PC-3 (cell line): ENCODE measurements around the gene COL10A1.

Experiments
- EZH2 ChIP-seq: fragments of 300-600 bp; sonication (generic); IDR thresholded peaks from one replicate; pipeline ENCODE4 v1.6.1; 2017; ENCODE audit warnings: antibody characterized with exemption, mild to moderate bottlenecking, low read length; ENCODE audit not compliant: unreplicated experiment
- TF ChIP-seq, protein P1 (sequence below): fragments of 300-600 bp; sonication (generic); conservative IDR thresholded peaks from 2 replicates; pipeline ENCODE4 v1.5.1; 2017; ENCODE audit warnings: antibody characterized with exemption, low read depth, mild to moderate bottlenecking, low read length

DNA sequence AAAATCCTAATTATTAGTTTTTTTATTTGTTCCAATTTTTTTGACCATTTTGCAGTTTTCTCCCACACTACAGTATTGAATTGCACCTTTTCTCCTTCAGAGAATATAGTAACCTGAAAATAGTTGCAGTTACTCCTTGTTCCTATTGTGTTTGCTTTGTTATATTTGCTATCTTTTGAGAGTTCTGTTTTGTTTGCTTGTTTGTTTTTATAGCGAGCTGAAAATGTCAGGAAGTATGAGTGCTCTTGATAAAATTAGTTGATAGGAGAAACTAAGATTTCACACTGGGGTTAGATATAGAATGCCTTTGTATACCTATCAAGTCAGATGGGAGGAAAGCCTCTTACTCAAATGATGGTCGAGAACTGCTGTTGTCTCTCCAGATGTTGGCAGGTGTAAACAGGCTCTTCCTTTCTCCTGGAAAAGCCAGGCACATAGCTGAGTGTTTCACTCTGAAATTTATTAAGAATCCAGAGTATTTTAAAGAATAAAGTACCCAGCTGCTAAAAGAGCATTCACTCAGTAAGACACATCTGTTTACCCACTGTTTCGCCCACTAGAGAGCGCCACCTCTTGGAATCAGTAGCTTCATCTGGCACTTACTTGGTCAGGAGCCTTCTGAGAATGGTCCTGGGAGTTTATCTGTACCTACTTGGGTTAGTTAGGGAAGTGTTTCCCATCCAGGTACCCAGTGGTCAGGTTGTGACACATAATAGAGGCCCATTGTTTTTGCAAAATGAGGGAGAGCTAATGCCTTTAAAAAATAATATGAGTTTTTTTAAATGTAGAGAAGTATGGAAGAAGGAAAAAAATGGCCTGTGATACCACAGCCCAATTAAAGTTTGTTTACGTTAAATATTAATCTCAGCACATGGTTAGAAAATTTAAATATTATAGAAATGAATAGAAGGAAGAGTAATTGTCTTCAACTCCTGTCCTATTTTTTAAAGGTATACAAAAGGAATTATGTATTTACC is 14.1 kb downstream of the COL10A1 start:
- TF ChIP-seq, protein P1, sequence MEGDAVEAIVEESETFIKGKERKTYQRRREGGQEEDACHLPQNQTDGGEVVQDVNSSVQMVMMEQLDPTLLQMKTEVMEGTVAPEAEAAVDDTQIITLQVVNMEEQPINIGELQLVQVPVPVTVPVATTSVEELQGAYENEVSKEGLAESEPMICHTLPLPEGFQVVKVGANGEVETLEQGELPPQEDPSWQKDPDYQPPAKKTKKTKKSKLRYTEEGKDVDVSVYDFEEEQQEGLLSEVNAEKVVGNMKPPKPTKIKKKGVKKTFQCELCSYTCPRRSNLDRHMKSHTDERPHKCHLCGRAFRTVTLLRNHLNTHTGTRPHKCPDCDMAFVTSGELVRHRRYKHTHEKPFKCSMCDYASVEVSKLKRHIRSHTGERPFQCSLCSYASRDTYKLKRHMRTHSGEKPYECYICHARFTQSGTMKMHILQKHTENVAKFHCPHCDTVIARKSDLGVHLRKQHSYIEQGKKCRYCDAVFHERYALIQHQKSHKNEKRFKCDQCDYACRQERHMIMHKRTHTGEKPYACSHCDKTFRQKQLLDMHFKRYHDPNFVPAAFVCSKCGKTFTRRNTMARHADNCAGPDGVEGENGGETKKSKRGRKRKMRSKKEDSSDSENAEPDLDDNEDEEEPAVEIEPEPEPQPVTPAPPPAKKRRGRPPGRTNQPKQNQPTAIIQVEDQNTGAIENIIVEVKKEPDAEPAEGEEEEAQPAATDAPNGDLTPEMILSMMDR: peak; percentile 79
- TF ChIP-seq EZH2: no peak
